Left hindlimb (tissue), 1 donor: ENCODE measurements around the gene AIF1L.

Experiments
- DNase-seq: peaks from one replicate; pipeline ENCODE4 v3.0.0-alpha.2; 2018

Gene AIF1L

GRCh38 chr9:131096269-131097125 lies at the start of gene AIF1L:
Gene AIF1L (plus strand): TSS chr9:131096531. CDS start chr9:131096630, 99 bp downstream.
- DNase-seq, result peak; percentile 64

- peak; percentile 64 for DNase-seq
Measured at GRCh38 chr9:131046581-131047202, 49.6 kb upstream of the AIF1L start.

GRCh38 chr9:131048332-131048731 lies 48.0 kb upstream of the AIF1L start:
- no peak for DNase-seq

GRCh38 chr9:131048820-131049219 lies 47.5 kb upstream of the AIF1L start:
- DNase-seq, result no peak

- no peak for DNase-seq
Measured at GRCh38 chr9:131049829-131050715, 46.3 kb upstream of the AIF1L start.

GRCh38 chr9:131050831-131051230 lies 45.5 kb upstream of the AIF1L start:
- DNase-seq, result no peak

GRCh38 chr9:131051592-131052517 lies 44.5 kb upstream of the AIF1L start:
- DNase-seq, result no peak

- DNase-seq, result no peak
Measured at GRCh38 chr9:131053896-131054295, 42.4 kb upstream of the AIF1L start.

GRCh38 chr9:131056781-131057506 lies 39.4 kb upstream of the AIF1L start:
- DNase-seq, result no peak

GRCh38 chr9:131060900-131061630 lies 35.3 kb upstream of the AIF1L start:
- DNase-seq, result no peak

- DNase-seq, result no peak
Measured at GRCh38 chr9:131062969-131063368, 33.4 kb upstream of the AIF1L start.

GRCh38 chr9:131065599-131065998 lies 30.7 kb upstream of the AIF1L start:
- no peak for DNase-seq

GRCh38 chr9:131067625-131068024 lies 28.7 kb upstream of the AIF1L start:
- no peak for DNase-seq

- DNase-seq, result no peak
Measured at GRCh38 chr9:131068076-131068816, 28.1 kb upstream of the AIF1L start.

- no peak for DNase-seq
Measured at GRCh38 chr9:131069699-131070098, 26.6 kb upstream of the AIF1L start.

GRCh38 chr9:131072107-131072870 lies 24.0 kb upstream of the AIF1L start:
- DNase-seq, result no peak

- DNase-seq, result no peak
Measured at GRCh38 chr9:131072871-131073237, 23.5 kb upstream of the AIF1L start.

- no peak for DNase-seq
Measured at GRCh38 chr9:131076347-131077195, 19.8 kb upstream of the AIF1L start.
